ENCODE data around the gene WDR74. TPM values are rescaled to one million over a fixed set of nuclear protein-coding genes. Genes with fewer than 3 reads are reported as not detected.

WDR74 gene
- total and polyA plus RNA-seq, 9 of the 15 experiments (the other 6 are each of a cell fraction or from before 2014, with no cell fraction given) = 32.7 to 210 (median 114) TPM

GRCh38 chr11:62880231-62880802, 40.9 kb upstream of the WDR74 start (continued):
- peak; percentile 67 for TF ChIP-seq REST (IDR thresholded peaks at IDR 0.05; ENCODE audit: borderline replicate concordance)
- TF ChIP-seq REST (CRISPR knock-in tag; IDR thresholded peaks at IDR 0.05; ENCODE audit: low read depth) = no peak
- TF ChIP-seq IRF9 (tag; IDR thresholded peaks at IDR 0.05) = no peak
- no peak for TF ChIP-seq PTTG1 (tag; IDR thresholded peaks at IDR 0.05; ENCODE audit: low read depth)
- TF ChIP-seq NCOR1 (IDR thresholded peaks at IDR 0.05) = no peak
- TF ChIP-seq DPF2 (IDR thresholded peaks at IDR 0.05) = peak; percentile 45; the same call in 1 of the 2 replicates
- no peak for TF ChIP-seq POLR3G (IDR thresholded peaks at IDR 0.05; ENCODE audit: extremely low read depth, insufficient read length, insufficient replicate concordance)
- no peak for TF ChIP-seq ZNF655 (CRISPR knock-in tag; IDR thresholded peaks at IDR 0.05)
- no peak for TF ChIP-seq NR2C2 (CRISPR knock-in tag; IDR thresholded peaks at IDR 0.05)
- TF ChIP-seq NR2C2 (tag; IDR thresholded peaks at IDR 0.05) = no peak
- no peak for TF ChIP-seq YBX1 (IDR thresholded peaks at IDR 0.05)
- TF ChIP-seq TCFL5 (CRISPR knock-in tag; conservative IDR thresholded peaks at IDR 0.05) = no peak
- TF ChIP-seq JUNB (CRISPR knock-in tag; conservative IDR thresholded peaks at IDR 0.05) = no peak
- 0 out of 2 replicates have a peak, but pooled peaks have one; percentile 3 for TF ChIP-seq ZBTB33 (CRISPR knock-in tag; IDR thresholded peaks at IDR 0.05)
- no peak for TF ChIP-seq GMEB1 (CRISPR knock-in tag; IDR thresholded peaks at IDR 0.05)

All from K562 (cell line).